Measurements from ENCODE around the gene TMEM101. TPM values are rescaled to one million over a fixed set of nuclear protein-coding genes. Genes with fewer than 3 reads are reported as not detected.
A peak's percentile ranks its signal among the peaks of the same experiment; 100 is the strongest.
"Not testable (repeated sequence)": the region's sequence is repeated elsewhere in the genome, so short reads cannot be mapped to it uniquely, and the experiment has no call there.

Gene TMEM101
- 10 to 100 TPM; 16.1 to 17.5 TPM for total RNA-seq
- long read RNA-seq, transcript TMEM101-201 (4 exons, 1,536 nt): major isoform, 25 of 26 reads
- long read RNA-seq, partial matches to known transcripts: 0 of 26 reads
- long read RNA-seq, other reads (novel, unspliced or antisense): 1 of 26 reads

GRCh38 chr17:44014437-44015172, at the start of gene TMEM101:
TMEM101 (minus strand) TSS chr17:44014963; CDS start chr17:44014952, 11 bp downstream.
- ATAC-seq (peak; percentile 94 to 96), DNase-seq (peak; percentile 92)
- intact Hi-C loops (cut with DNase I): loop anchor here in 1 of 2 donors (5.0 kb wide), 1 partner anchor 103 kb away; no protein-coding TSS in a partner anchor

DNA sequence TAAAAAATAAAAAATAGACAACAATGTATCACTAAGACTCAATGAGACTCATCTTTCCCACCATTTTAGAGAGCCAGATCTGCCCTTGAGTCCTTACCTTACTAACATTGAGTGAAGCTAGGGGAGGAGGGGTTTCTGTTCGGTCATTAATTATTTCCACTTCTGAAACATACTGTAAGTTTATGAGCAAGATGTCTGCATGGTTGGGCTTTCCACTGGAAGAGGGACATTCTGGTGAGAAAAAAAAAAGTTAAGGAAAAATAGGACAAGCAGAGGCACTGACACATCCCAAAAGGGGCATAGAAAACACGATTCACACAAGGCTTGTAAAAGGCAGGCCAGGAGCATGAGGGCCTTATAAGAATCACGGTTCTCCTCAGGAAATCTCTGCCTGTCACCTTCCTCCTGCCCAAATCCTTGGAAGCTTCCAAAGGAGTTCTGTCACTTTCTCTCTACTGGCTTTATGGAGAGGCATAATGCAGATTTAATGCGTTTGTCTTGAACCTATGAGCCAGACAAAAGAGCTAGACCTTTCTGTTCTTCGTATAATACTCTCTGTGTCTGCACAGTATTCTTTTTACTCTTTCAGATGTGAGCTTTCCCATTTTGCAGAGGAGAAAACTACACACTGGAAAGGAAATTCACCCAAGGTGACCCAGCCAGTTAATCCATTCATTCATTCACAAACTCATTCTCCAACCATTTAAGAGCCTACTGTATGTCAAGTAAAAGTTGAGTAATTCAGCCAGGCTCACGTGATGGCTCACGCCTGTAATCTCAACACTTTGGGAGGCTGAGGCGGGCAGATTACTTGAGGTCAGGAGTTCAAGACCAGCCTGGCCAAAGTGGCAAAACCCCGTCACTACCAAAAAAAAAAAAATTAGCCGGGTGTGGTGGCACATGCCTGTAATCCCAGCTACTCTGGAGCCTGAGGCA, 49.2 kb upstream of the TMEM101 start:
- no peak for ATAC-seq
- intact Hi-C loops (cut with DNase I): loop anchor here in 1 of 2 donors (5.0 kb wide), 1 partner anchor 58 kb away; the partner anchor contains the start of gene HDAC5
- no peak for DNase-seq

DNA sequence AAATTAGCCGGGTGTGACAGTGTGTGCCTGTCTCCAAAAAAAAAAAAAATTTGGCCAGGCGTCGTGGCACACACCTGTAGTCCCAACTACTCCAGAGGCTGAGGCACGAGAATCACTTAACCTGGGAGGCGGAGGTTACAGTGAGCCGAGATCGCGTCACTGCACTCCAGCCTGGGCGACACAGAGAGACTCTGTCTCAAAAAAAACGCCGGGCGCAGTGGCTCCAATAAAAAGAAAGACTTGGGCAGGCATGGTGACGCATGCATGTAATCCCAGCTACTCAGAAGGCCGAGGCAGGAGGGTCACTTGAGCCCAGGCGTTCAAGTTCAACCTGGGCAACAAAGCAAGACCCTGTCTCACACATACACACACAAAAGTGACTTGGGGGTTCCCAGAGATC, 48.1 kb upstream of the TMEM101 start:
- DNase-seq (no peak), ATAC-seq (no peak)
- intact Hi-C loops (cut with DNase I): loop anchor here in 1 of 2 donors (5.0 kb wide), 1 partner anchor 59 kb away; the partner anchor contains the start of gene HDAC5

DNA sequence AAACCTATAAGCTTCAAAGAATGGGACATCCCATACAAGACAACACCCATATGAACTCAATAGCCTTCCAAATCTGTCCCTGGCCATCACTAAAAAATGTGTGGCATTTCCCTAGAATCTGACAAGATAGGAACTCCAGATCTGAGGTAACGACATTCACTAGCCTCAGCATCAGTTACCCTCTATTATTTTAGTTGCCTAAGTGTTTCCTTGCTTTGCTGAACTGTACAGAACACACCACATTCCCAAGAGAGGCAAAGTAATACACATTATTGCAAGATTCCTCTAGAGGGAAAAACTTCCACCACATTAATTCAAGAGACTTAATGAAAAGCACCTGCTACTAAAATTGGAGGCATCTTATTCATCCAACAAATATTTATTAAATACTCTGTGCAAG, 46.7 kb upstream of the TMEM101 start:
- DNase-seq (no peak), ATAC-seq (no peak)
- intact Hi-C loops (cut with DNase I): loop anchor here in 1 of 2 donors (5.0 kb wide), 1 partner anchor 61 kb away; the partner anchor contains the start of gene HDAC5

DNA sequence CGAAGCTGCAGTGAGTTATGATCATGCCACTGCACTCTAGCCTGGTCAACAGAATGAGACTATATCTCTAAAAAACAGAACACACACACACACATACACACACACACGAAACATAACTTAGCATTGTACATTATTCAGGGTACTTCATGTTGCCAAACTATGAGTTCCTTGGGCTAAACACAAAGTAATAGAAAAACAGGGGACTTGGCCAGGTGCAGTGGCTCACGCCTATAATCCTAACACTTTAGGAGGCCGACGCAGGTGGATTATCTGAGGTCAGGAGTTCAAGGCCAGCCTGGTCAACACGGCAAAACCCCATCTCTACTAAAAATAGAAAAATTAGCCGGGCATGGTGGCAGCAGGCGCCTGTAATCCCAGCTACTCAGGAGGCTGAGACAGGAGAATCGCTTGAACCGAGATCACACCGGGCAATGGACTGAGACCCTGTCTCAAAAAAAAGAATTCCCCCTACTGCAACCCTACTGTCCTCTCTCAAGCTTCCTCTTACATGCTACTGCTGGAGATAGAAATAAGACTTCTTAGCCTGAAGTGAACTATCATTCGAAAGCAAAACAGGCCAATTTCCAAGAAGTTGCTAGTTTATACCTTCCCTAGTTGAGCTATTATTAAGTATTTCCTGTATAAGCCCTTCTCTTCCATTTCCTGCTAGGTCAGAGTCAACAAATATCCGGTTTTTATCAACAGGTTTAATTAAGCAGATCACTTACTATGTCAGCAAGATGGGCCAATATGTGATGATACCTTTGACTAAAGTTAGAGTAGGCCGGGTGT, 44.5 kb upstream of the TMEM101 start:
- intact Hi-C loops (cut with DNase I): no loop called here
- ATAC-seq (no peak), DNase-seq (no peak)

DNA sequence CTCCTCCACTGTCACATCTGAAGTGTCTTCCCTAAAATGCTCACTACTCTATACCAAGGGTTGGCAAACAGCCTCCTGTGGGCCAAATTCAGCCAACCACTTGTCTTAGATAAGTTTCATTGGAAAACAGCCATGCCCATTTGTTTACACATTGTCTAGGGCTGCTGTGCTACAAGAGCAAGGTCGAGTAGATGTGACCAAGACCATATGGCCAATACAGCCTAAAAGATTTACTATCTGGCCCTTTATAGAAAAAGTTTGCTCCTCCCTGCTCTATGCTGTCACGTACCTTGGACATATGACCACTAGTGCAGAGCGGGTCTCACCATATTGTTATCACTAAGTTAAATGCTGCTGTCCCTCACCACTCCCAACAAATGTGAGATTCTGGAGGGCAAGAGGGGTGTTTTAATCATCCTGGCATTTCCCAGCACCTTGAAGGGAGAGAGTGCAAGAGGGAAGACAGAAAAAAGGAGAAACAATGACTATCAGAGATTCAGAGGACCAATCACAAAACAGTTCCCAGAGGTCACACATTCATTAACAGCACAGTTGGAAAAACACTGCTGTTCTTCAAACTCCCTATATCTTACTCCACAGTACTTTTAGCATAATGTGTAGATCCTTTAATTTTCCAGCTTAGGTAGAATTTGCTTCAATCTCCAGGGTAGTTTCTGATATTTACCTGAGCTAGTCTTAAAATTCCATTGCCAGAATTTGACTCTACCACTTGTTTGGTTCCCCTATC, 38.5 kb upstream of the TMEM101 start:
- intact Hi-C loops (cut with DNase I): no loop called here
- DNase-seq (no peak), ATAC-seq (peak; percentile 64 to 70)

- intact Hi-C loops (cut with DNase I): no loop called here
- ATAC-seq (no peak), DNase-seq (no peak)
Measured at GRCh38 chr17:44049294-44050060, 34.7 kb upstream of the TMEM101 start.

DNA sequence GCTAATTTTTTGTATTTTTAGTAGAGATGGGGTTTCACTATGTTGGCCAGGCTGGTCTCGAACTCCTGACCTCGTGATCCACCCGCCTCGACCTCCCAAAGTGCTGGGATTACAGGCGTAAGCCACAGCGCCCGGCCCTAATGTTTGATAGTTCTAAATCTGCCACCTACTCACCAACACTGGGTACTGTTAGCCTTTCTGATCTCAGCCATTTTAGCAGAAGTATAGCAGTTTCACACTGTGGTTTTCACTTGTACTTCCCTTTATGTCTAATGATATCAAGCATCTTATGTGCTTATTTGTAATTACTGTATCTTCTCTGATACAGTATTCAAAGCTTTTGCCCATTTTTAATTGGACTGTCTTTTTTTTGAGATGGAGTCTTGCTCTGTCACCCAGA, 32.1 kb upstream of the TMEM101 start:
- DNase-seq; ATAC-seq; intact Hi-C loops (cut with DNase I): not testable (repeated sequence)

GRCh38 chr17:44045486-44045885, 30.7 kb upstream of the TMEM101 start:
- intact Hi-C loops (cut with DNase I): no loop called here
- no peak for DNase-seq

DNA sequence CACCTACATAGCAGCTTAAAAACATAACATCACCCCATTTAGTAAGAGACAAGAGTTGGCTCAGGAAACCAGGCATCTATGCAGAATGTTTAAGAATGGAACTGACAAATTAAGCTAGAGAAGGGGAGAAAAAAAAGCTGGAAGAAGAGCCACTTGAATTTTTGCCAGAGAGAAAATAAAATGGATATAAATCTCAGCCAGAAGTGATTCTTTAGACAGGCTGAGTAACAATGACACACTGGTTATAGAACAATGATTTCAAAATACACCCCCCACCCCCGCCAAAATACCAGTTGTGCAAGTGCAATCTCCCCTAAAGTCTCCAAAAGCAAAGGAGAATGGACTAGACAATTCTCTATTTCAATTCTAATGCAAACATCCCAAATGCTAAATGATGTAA, 29.3 kb upstream of the TMEM101 start:
- no peak for DNase-seq
- intact Hi-C loops (cut with DNase I): loop anchor here in 1 of 2 donors (5.0 kb wide), 1 partner anchor 37 kb away; no protein-coding TSS in a partner anchor
- ATAC-seq: no peak

More at GRCh38 chr17:44045486-44045885, 30.7 kb upstream of the TMEM101 start:
- ATAC-seq: no peak

DNA sequence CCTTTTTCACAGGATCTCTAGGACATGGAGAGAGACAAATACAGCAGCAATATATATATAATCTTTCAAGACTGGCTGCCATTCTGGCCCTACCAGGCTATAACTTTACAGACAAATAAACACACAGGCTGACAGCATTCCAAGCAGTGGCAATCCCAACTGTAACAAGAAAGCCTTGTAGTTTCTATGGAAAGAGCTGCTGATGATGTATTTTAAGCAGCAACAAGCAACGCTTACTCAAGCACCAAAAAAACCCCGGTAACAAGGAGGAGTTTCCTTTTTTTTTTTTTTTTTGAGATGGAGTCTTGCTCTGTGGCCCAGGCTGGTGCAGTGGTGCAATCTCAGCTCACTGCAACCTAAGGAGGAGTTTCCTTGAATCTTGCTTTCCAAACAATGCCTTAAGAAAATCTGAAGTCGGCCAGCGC, 28.5 kb upstream of the TMEM101 start:
- peak in 1 of 2 donors; percentile 12 for ATAC-seq
- intact Hi-C loops (cut with DNase I): loop anchor here in 1 of 2 donors (5.0 kb wide), 1 partner anchor 36 kb away; no protein-coding TSS in a partner anchor
- peak; percentile 42 for DNase-seq

GRCh38 chr17:44039829-44040635, 25.3 kb upstream of the TMEM101 start:
- ATAC-seq: peak; percentile 21 to 34
- DNase-seq: no peak
- intact Hi-C loops (cut with DNase I): loop anchor here in 1 of 2 donors (5.0 kb wide), 1 partner anchor 33 kb away; no protein-coding TSS in a partner anchor

- intact Hi-C loops (cut with DNase I): no loop called here
- DNase-seq (no peak), ATAC-seq (peak; percentile 36 to 64)
Measured at GRCh38 chr17:44038604-44039011, 23.8 kb upstream of the TMEM101 start.

GRCh38 chr17:44037471-44037870, 22.7 kb upstream of the TMEM101 start:
- no peak for DNase-seq
- intact Hi-C loops (cut with DNase I): no loop called here
- no peak for ATAC-seq

GRCh38 chr17:44034688-44035087, 19.9 kb upstream of the TMEM101 start:
- ATAC-seq; intact Hi-C loops (cut with DNase I); DNase-seq: not testable (repeated sequence)

GRCh38 chr17:44033861-44034408, 19.2 kb upstream of the TMEM101 start:
- no peak for DNase-seq
- no peak for ATAC-seq
- intact Hi-C loops (cut with DNase I): no loop called here
